ENCODE data around the gene OR8B12. TPM values are rescaled to one million over a fixed set of nuclear protein-coding genes. Genes with fewer than 3 reads are reported as not detected.

Gene OR8B12
- total and polyA plus RNA-seq, 10 of the 15 experiments (the other 5 are each of a cell fraction or from before 2014, with no cell fraction given) = not detected

Small RNA genes lying within 50 kb of the gene (small RNA-seq; reads per million reads assigned to genes)
- not detected for gene OR8A3P

Other genes with a start within 250 kb of the OR8B12 start
Only the 7 nearest of the 14 such genes appear.
- not detected in 2 replicates for gene OR8B4, start 118.8 kb downstream of the OR8B12 start, total RNA-seq (2014; rRNA removed)
- not detected in 2 replicates for gene OR8B4, start 118.8 kb downstream of the OR8B12 start, total RNA-seq (2014; rRNA removed; fragmentation: Illumina TruSeq; extraction: Trizol)
- gene OR8B4, start 118.8 kb downstream of the OR8B12 start, total RNA-seq (2021) = not detected in 2 replicates
- gene OR8B4, start 118.8 kb downstream of the OR8B12 start, polyA plus RNA-seq (2011; rRNA removed) = not detected in 2 replicates
- not detected in 2 replicates for gene OR8B4, start 118.8 kb downstream of the OR8B12 start, polyA plus RNA-seq (2014; fragmentation: Illumina TruSeq; extraction: Trizol)
- gene OR8B4, start 118.8 kb downstream of the OR8B12 start, polyA plus RNA-seq (2014; fragmentation: Nextera tagmentation; extraction: Ambion mirVana) = not detected
- not detected in 2 replicates for gene OR8B4, start 118.8 kb downstream of the OR8B12 start, polyA plus RNA-seq (2014; rRNA removed)
- not detected for gene OR8B4, start 118.8 kb downstream of the OR8B12 start, polyA plus RNA-seq (2016; fragmentation: Nextera tagmentation; extraction: Ambion mirVana)
- gene OR8B8, start 98.0 kb downstream of the OR8B12 start, total RNA-seq (2014; rRNA removed) = not detected in 2 replicates
- gene OR8B8, start 98.0 kb downstream of the OR8B12 start, total RNA-seq (2014; rRNA removed; fragmentation: Illumina TruSeq; extraction: Trizol) = not detected in 2 replicates
- not detected in 2 replicates for gene OR8B8, start 98.0 kb downstream of the OR8B12 start, total RNA-seq (2021)
- not detected in 2 replicates for gene OR8B8, start 98.0 kb downstream of the OR8B12 start, polyA plus RNA-seq (2011; rRNA removed)
- not detected in 2 replicates for gene OR8B8, start 98.0 kb downstream of the OR8B12 start, polyA plus RNA-seq (2014; fragmentation: Illumina TruSeq; extraction: Trizol)
- gene OR8B8, start 98.0 kb downstream of the OR8B12 start, polyA plus RNA-seq (2014; fragmentation: Nextera tagmentation; extraction: Ambion mirVana) = not detected
- not detected in 2 replicates for gene OR8B8, start 98.0 kb downstream of the OR8B12 start, polyA plus RNA-seq (2014; rRNA removed)
- not detected for gene OR8B8, start 98.0 kb downstream of the OR8B12 start, polyA plus RNA-seq (2016; fragmentation: Nextera tagmentation; extraction: Ambion mirVana)
- gene OR8A1, start 26.3 kb upstream of the OR8B12 start, total RNA-seq (2014; rRNA removed) = not detected in 2 replicates
- gene OR8A1, start 26.3 kb upstream of the OR8B12 start, total RNA-seq (2014; rRNA removed; fragmentation: Illumina TruSeq; extraction: Trizol) = not detected in 2 replicates
- gene OR8A1, start 26.3 kb upstream of the OR8B12 start, total RNA-seq (2021) = not detected in 2 replicates
- gene OR8A1, start 26.3 kb upstream of the OR8B12 start, polyA plus RNA-seq (2011; rRNA removed) = not detected in 2 replicates
- gene OR8A1, start 26.3 kb upstream of the OR8B12 start, polyA plus RNA-seq (2014; fragmentation: Illumina TruSeq; extraction: Trizol) = not detected in 2 replicates
- not detected for gene OR8A1, start 26.3 kb upstream of the OR8B12 start, polyA plus RNA-seq (2014; fragmentation: Nextera tagmentation; extraction: Ambion mirVana)
- gene OR8A1, start 26.3 kb upstream of the OR8B12 start, polyA plus RNA-seq (2014; rRNA removed) = not detected in 2 replicates
- not detected for gene OR8A1, start 26.3 kb upstream of the OR8B12 start, polyA plus RNA-seq (2016; fragmentation: Nextera tagmentation; extraction: Ambion mirVana)
- gene PANX3, start 67.8 kb upstream of the OR8B12 start, total RNA-seq (2014; rRNA removed) = not detected in 2 replicates
- not detected in 2 replicates for gene PANX3, start 67.8 kb upstream of the OR8B12 start, total RNA-seq (2014; rRNA removed; fragmentation: Illumina TruSeq; extraction: Trizol)
- not detected in 2 replicates for gene PANX3, start 67.8 kb upstream of the OR8B12 start, total RNA-seq (2021)
- not detected in 2 replicates for gene PANX3, start 67.8 kb upstream of the OR8B12 start, polyA plus RNA-seq (2011; rRNA removed)
- gene PANX3, start 67.8 kb upstream of the OR8B12 start, polyA plus RNA-seq (2014; fragmentation: Illumina TruSeq; extraction: Trizol) = not detected in 2 replicates
- not detected for gene PANX3, start 67.8 kb upstream of the OR8B12 start, polyA plus RNA-seq (2014; fragmentation: Nextera tagmentation; extraction: Ambion mirVana)
- not detected in 2 replicates for gene PANX3, start 67.8 kb upstream of the OR8B12 start, polyA plus RNA-seq (2014; rRNA removed)
- not detected for gene PANX3, start 67.8 kb upstream of the OR8B12 start, polyA plus RNA-seq (2016; fragmentation: Nextera tagmentation; extraction: Ambion mirVana)
- gene TBRG1, start 79.2 kb upstream of the OR8B12 start, total RNA-seq (2014; rRNA removed) = 19.1 and 30.3 TPM in 2 replicates
- 14.6 and 16.8 TPM in 2 replicates for gene TBRG1, start 79.2 kb upstream of the OR8B12 start, total RNA-seq (2014; rRNA removed; fragmentation: Illumina TruSeq; extraction: Trizol)
- gene TBRG1, start 79.2 kb upstream of the OR8B12 start, total RNA-seq (2021) = 23.7 and 24.7 TPM in 2 replicates
- gene TBRG1, start 79.2 kb upstream of the OR8B12 start, polyA plus RNA-seq (2011; rRNA removed) = 44.6 and 46.6 TPM in 2 replicates
- gene TBRG1, start 79.2 kb upstream of the OR8B12 start, polyA plus RNA-seq (2014; fragmentation: Illumina TruSeq; extraction: Trizol) = 21.5 and 23.5 TPM in 2 replicates
- gene TBRG1, start 79.2 kb upstream of the OR8B12 start, polyA plus RNA-seq (2014; fragmentation: Nextera tagmentation; extraction: Ambion mirVana) = 10 to 100 TPM; 12.3 to 18.6 TPM
- gene TBRG1, start 79.2 kb upstream of the OR8B12 start, polyA plus RNA-seq (2014; rRNA removed) = 31.7 and 32.8 TPM in 2 replicates
- gene TBRG1, start 79.2 kb upstream of the OR8B12 start, polyA plus RNA-seq (2016; fragmentation: Nextera tagmentation; extraction: Ambion mirVana) = 10 to 100 TPM; 28.7 to 29.5 TPM
- gene SIAE, start 130.1 kb upstream of the OR8B12 start, total RNA-seq (2014; rRNA removed) = 3.5 and 4.3 TPM in 2 replicates
- gene SIAE, start 130.1 kb upstream of the OR8B12 start, total RNA-seq (2014; rRNA removed; fragmentation: Illumina TruSeq; extraction: Trizol) = 4.0 and 4.3 TPM in 2 replicates
- 4.8 and 7.0 TPM in 2 replicates for gene SIAE, start 130.1 kb upstream of the OR8B12 start, total RNA-seq (2021)
- 6.1 and 6.6 TPM in 2 replicates for gene SIAE, start 130.1 kb upstream of the OR8B12 start, polyA plus RNA-seq (2011; rRNA removed)
- gene SIAE, start 130.1 kb upstream of the OR8B12 start, polyA plus RNA-seq (2014; fragmentation: Illumina TruSeq; extraction: Trizol) = 6.9 and 8.0 TPM in 2 replicates
- under 1 TPM; 0.93 to 0.97 TPM for gene SIAE, start 130.1 kb upstream of the OR8B12 start, polyA plus RNA-seq (2014; fragmentation: Nextera tagmentation; extraction: Ambion mirVana)
- 5.0 and 6.0 TPM in 2 replicates for gene SIAE, start 130.1 kb upstream of the OR8B12 start, polyA plus RNA-seq (2014; rRNA removed)
- gene SIAE, start 130.1 kb upstream of the OR8B12 start, polyA plus RNA-seq (2016; fragmentation: Nextera tagmentation; extraction: Ambion mirVana) = 1 to 10 TPM; 2.8 to 3.2 TPM
- 3.5 and 4.6 TPM in 2 replicates for gene SPA17, start 130.2 kb upstream of the OR8B12 start, total RNA-seq (2014; rRNA removed)
- 9.9 and 14.0 TPM in 2 replicates for gene SPA17, start 130.2 kb upstream of the OR8B12 start, total RNA-seq (2014; rRNA removed; fragmentation: Illumina TruSeq; extraction: Trizol)
- 2.5 and 2.9 TPM in 2 replicates for gene SPA17, start 130.2 kb upstream of the OR8B12 start, total RNA-seq (2021)
- gene SPA17, start 130.2 kb upstream of the OR8B12 start, polyA plus RNA-seq (2011; rRNA removed) = 13.2 and 16.1 TPM in 2 replicates
- 12.5 and 17.8 TPM in 2 replicates for gene SPA17, start 130.2 kb upstream of the OR8B12 start, polyA plus RNA-seq (2014; fragmentation: Illumina TruSeq; extraction: Trizol)
- gene SPA17, start 130.2 kb upstream of the OR8B12 start, polyA plus RNA-seq (2014; fragmentation: Nextera tagmentation; extraction: Ambion mirVana) = 1 to 10 TPM; 6.1 to 7.3 TPM
- 3.5 and 6.8 TPM in 2 replicates for gene SPA17, start 130.2 kb upstream of the OR8B12 start, polyA plus RNA-seq (2014; rRNA removed)
- 10 to 100 TPM in 1 of 2 experiments, 1 to 10 TPM in 1; 9.8 to 11.2 TPM for gene SPA17, start 130.2 kb upstream of the OR8B12 start, polyA plus RNA-seq (2016; fragmentation: Nextera tagmentation; extraction: Ambion mirVana)

Measured in GM12878 (cell line).